GM12878 (cell line): Measurements from ENCODE around the gene CAPN15. TPM values are rescaled to one million over a fixed set of nuclear protein-coding genes. Genes with fewer than 3 reads are reported as not detected.

Source experiments
- ATAC-seq: fragments of 200-7000 bp; cut with Tn5 transposase; 3 replicates; pipeline ENCODE4 v1.9.1; 2020; ENCODE audit warnings: mild to moderate bottlenecking, moderate library complexity
- BruUV-seq: library from RNA; stranded (reverse); fragments of 400-500 nt; replicated peaks from 2 replicates; lab custom pipeline; 2021; lab: Mats Ljungman, UMichigan
- CTCF ChIA-PET: fragments of 300-600 bp; sonication (Branson Sonifier 250); formaldehyde crosslinking; extraction: SDS; loops from one replicate; lab custom pipeline; 2021; ENCODE audit warnings: inconsistent platforms; lab: Yijun Ruan, JAX
- POLR2A ChIA-PET: fragments of 350-600 bp; formaldehyde crosslinking; extraction: SDS; loops from one replicate; lab custom pipeline; 2021; ENCODE audit warnings: inconsistent platforms; lab: Charles Lee
- RAD21 ChIA-PET: fragments of 300-600 bp; sonication (Branson Sonifier 250); formaldehyde crosslinking; loops from one replicate; lab custom pipeline; 2023; ENCODE audit warnings: antibody characterized with exemption; ENCODE audit not compliant: unreplicated experiment; lab: Charles Lee
- SMC1A ChIA-PET: fragments of 300-600 bp; sonication (Branson Sonifier 250); formaldehyde crosslinking; loops from one replicate; lab custom pipeline; 2023; ENCODE audit not compliant: unreplicated experiment, uncharacterized antibody; lab: Charles Lee
- DNase-seq: peaks from one replicate; pipeline ENCODE4 v3.0.0-alpha.2; 2011; ENCODE audit warnings: low read depth, low spot score
- FAIRE-seq: peaks from 3 replicates; lab custom pipeline; 2011; peaks lifted over from hg19 to GRCh38; lab: Jason Lieb, UNC
- H2AFZ ChIP-seq: 2 replicates; pipeline ENCODE4 v1.6.0; 2011; ENCODE audit warnings: low read depth, low read length, control low read depth; ENCODE audit not compliant: control insufficient read depth
- H3K27ac ChIP-seq: 2 replicates; pipeline ENCODE4 v1.5.1; 2011; ENCODE audit warnings: control low read depth; ENCODE audit not compliant: control insufficient read depth, insufficient read depth
- H3K27me3 ChIP-seq, 2 experiments: replicated peaks in 1 of 2; 2 replicates each; pipeline versions ENCODE4 v1.6.0 to v1.6.1; 2011; ENCODE audit warnings: low read length in 1 of 2; ENCODE audit not compliant: control insufficient read depth in 2 of 2, insufficient read depth in 2 of 2
- H3K36me3 ChIP-seq, 2 experiments: 2 replicates each; pipeline ENCODE4 v1.5.1; 2011; ENCODE audit warnings: low read length in 1 of 2; ENCODE audit not compliant: control insufficient read depth in 2 of 2, insufficient read depth in 2 of 2
- H3K4me1 ChIP-seq: 2 replicates; pipeline ENCODE4 v1.6.1; 2011; ENCODE audit warnings: mild to moderate bottlenecking, low read length, moderate library complexity, mixed read lengths; ENCODE audit not compliant: control insufficient read depth, insufficient read depth
- H3K4me2 ChIP-seq: 2 replicates; pipeline ENCODE4 v1.6.0; 2011; ENCODE audit warnings: control low read depth; ENCODE audit not compliant: control insufficient read depth, insufficient read depth
- H3K4me3 ChIP-seq: fragments of 200-600 bp; sonication (generic); 2 replicates; pipeline ENCODE4 v1.5.1; 2016
- H3K79me2 ChIP-seq: 2 replicates; pipeline ENCODE4 v1.6.0; 2011; ENCODE audit warnings: low read length; ENCODE audit not compliant: control insufficient read depth, insufficient read depth
- H3K9ac ChIP-seq: 2 replicates; pipeline ENCODE4 v1.8.0; 2011; ENCODE audit warnings: low read length, control low read depth, mixed read lengths; ENCODE audit not compliant: control insufficient read depth, insufficient read depth
- H3K9me3 ChIP-seq: replicated peaks from 3 replicates; pipeline ENCODE4 v1.5.1; 2011; ENCODE audit warnings: mild to moderate bottlenecking, low read length; ENCODE audit not compliant: control insufficient read depth, insufficient read depth
- H4K20me1 ChIP-seq: 2 replicates; pipeline ENCODE4 v1.6.0; 2011; ENCODE audit not compliant: control insufficient read depth, insufficient read depth
- BMI1 ChIP-seq: fragments of 450-650 bp; IDR thresholded peaks from 2 replicates; pipeline ENCODE4 v1.6.1; 2016; ENCODE audit warnings: mild to moderate bottlenecking, moderate library complexity, borderline replicate concordance
- E4F1 ChIP-seq: fragments of 450-650 bp; IDR thresholded peaks from 2 replicates; pipeline ENCODE4 v1.6.1; 2018; ENCODE audit warnings: borderline replicate concordance, mild to moderate bottlenecking; ENCODE audit not compliant: partially characterized antibody
- GABPA ChIP-seq: IDR thresholded peaks from 2 replicates; pipeline ENCODE4 v1.6.1; 2014; ENCODE audit warnings: antibody characterized with exemption, low read depth, mild to moderate bottlenecking, inconsistent platforms
- IRF4 ChIP-seq: IDR thresholded peaks from 2 replicates; pipeline ENCODE4 v1.6.1; 2011; ENCODE audit warnings: low read depth, low read length
- KLF5 ChIP-seq: fragments of 450-650 bp; IDR thresholded peaks from 2 replicates; pipeline ENCODE4 v1.6.1; 2014; ENCODE audit warnings: mild to moderate bottlenecking; ENCODE audit not compliant: partially characterized antibody
- PAX5 ChIP-seq: IDR thresholded peaks from 2 replicates; pipeline ENCODE4 v1.6.1; 2011; ENCODE audit warnings: low read depth, low read length, borderline replicate concordance
- PKNOX1 ChIP-seq: fragments of 450-650 bp; IDR thresholded peaks from 2 replicates; pipeline ENCODE4 v1.6.1; 2016; ENCODE audit warnings: mild to moderate bottlenecking
- POU2F2 ChIP-seq: IDR thresholded peaks from 3 replicates; pipeline ENCODE4 v1.6.1; 2011; ENCODE audit warnings: low read depth, mild to moderate bottlenecking, low read length, borderline replicate concordance
- SMAD5 ChIP-seq: IDR thresholded peaks from 2 replicates; pipeline ENCODE4 v1.6.1; 2016; ENCODE audit warnings: antibody characterized with exemption, low read depth
- TCF12 ChIP-seq: IDR thresholded peaks from 2 replicates; pipeline ENCODE4 v1.6.1; 2011; ENCODE audit warnings: low read depth, mild to moderate bottlenecking, low read length
- TCF7 ChIP-seq: IDR thresholded peaks from 2 replicates; pipeline ENCODE4 v1.6.1; 2014; ENCODE audit warnings: antibody characterized with exemption, borderline replicate concordance
- YY1 ChIP-seq: IDR thresholded peaks from 2 replicates; pipeline ENCODE4 v1.6.1; 2011; ENCODE audit warnings: low read depth, mild to moderate bottlenecking, low read length
- ZBED1 ChIP-seq: IDR thresholded peaks from 2 replicates; pipeline ENCODE4 v1.6.1; 2016; ENCODE audit warnings: borderline replicate concordance
- ZNF592 ChIP-seq: fragments of 450-650 bp; IDR thresholded peaks from 2 replicates; pipeline ENCODE4 v1.6.1; 2017; ENCODE audit warnings: mild to moderate bottlenecking, moderate library complexity
- ZNF622 ChIP-seq: fragments of 450-650 bp; IDR thresholded peaks from 2 replicates; pipeline ENCODE4 v1.6.1; 2017; ENCODE audit warnings: mild to moderate bottlenecking, inconsistent platforms
- ZSCAN29 ChIP-seq: fragments of 450-650 bp; IDR thresholded peaks from 2 replicates; pipeline ENCODE4 v1.6.1; 2017; ENCODE audit warnings: mild to moderate bottlenecking, moderate library complexity
- WGBS: methylation state at CpG from one replicate; pipeline ENCODE4 v1.1.6; 2016; ENCODE audit warnings: low lambda C conversion rate; ENCODE audit not compliant: insufficient replicate concordance, insufficient coverage; ENCODE audit errors: missing lambda C conversion rate; 5-methylcytosine and 5-hydroxymethylcytosine counted together
- in situ Hi-C: fragments of 300-500 bp; cut with MboI; formaldehyde crosslinking; loops from 9 replicates; pipeline ENCODE4 v1.14.3; 2018; ENCODE audit warnings: mixed read lengths
- intact Hi-C: fragments of 100-400 bp; cut with micrococcal nuclease; formaldehyde crosslinking; loops from one replicate; pipeline ENCODE4 v1.14.2; 2022; ENCODE audit not compliant: unreplicated experiment
- polyA plus RNA-seq, 11 experiments: library from polyadenylated mRNA; depleted of rRNA in 4 of 11; unstranded in 6 of 11; stranded (reverse) in 5 of 11; fragments of >200 nt; fragmentation: Nextera tagmentation in 4 of 11; fragmentation: Illumina TruSeq in 1 of 11; extraction: Ambion mirVana in 4 of 11; extraction: Trizol in 1 of 11; gene quantifications; 1 replicate in 1 of 11; 2 replicates in 10 of 11; pipeline versions ENCODE4 v1.2.1 to v1.2.3, GENCODE V29; 2011 to 2016; ENCODE audit warnings: inconsistent platforms in 2 of 11, missing spikeins in 2 of 11, low read depth in 1 of 11
- total RNA-seq, 4 experiments: library from RNA; depleted of rRNA in 3 of 4; stranded (reverse); fragments of >200 nt in 3 of 4; fragmentation: Illumina TruSeq in 1 of 4; extraction: Trizol in 1 of 4; gene quantifications; 2 replicates each; pipeline versions ENCODE4 v1.2.1 to v1.2.3, GENCODE V29; 2013 to 2021

CAPN15 gene
- total and polyA plus RNA-seq, 10 of the 15 experiments (the other 5 are each of a cell fraction or from before 2014, with no cell fraction given): 0.40 to 78.5 (median 8.3) TPM

- no peak for TF ChIP-seq BMI1
- TF ChIP-seq, all 136 proteins: peak for 0
Measured at GRCh38 chr16:552171-552570, 24.7 kb downstream of the CAPN15 start (continued).

GRCh38 chr16:553601-554296 lies 26.2 kb downstream of the CAPN15 start:
- Histone ChIP-seq H4K20me1 (no peaks in the 10 kb centered on the region), H3K4me2 (no peak overlapping the region), H3K4me3 (no peak overlapping the region), H3K9ac (no peak overlapping the region), H3K36me3 (peaks cover 0 to 13% of the 10 kb centered on the region in 2 experiments; a peak in 2 of 4 replicates), H3K4me1 (no peaks in the 10 kb centered on the region), H3K9me3 (no peaks in the 10 kb centered on the region), H3K27me3 (peaks cover 3% of the 10 kb centered on the region in 2 experiments; a peak in 2 of 4 replicates), H2AFZ (no peak overlapping the region), H3K27ac (no peak overlapping the region), H3K79me2 (no peaks in the 10 kb centered on the region)
- DNase-seq (no peak), FAIRE-seq (no peak), ATAC-seq (no peak)
- TSS peak; percentile 60 for BruUV-seq
- ChIA-PET SMC1A (no interaction called here), CTCF (no interaction called here), RAD21 (no interaction called here), POLR2A (no interaction called here)
- in situ Hi-C loops: no loop called here
- 83% methylated on average over 28 of the region's 33 CpGs for WGBS
- intact Hi-C loops: no loop called here
- TF ChIP-seq ZNF592 (no peak), PKNOX1 (no peak), ZNF622 (no peak), GABPA (no peak), TCF12 (no peak), SMAD5 (no peak), KLF5 (no peak), IRF4 (no peak), E4F1 (no peak), ZBED1 (no peak), TCF7 (no peak), YY1 (no peak), POU2F2 (no peak), PAX5 (no peak), ZSCAN29 (no peak)
